H1 (cell line): ENCODE results near the gene C5orf46. TPM values are rescaled to one million over a fixed set of nuclear protein-coding genes. Genes with fewer than 3 reads are reported as not detected.

Source experiments
- CTCF ChIA-PET: fragments of 300-600 bp; sonication (Branson Sonifier 250); formaldehyde crosslinking; loops from one replicate; lab custom pipeline; 2021; ENCODE audit not compliant: partially characterized antibody; lab: Charles Lee
- POLR2A ChIA-PET: fragments of 300-600 bp; sonication (Branson Sonifier 250); formaldehyde crosslinking; loops from one replicate; lab custom pipeline; 2021; ENCODE audit warnings: inconsistent platforms; ENCODE audit not compliant: partially characterized antibody; lab: Charles Lee
- DNase-seq, 2 experiments: peaks; one replicate each; pipeline versions ENCODE4 v3.0.0 to v3.0.0-alpha.2; 2010 to 2022; ENCODE audit warnings: low spot score in 2 of 2, low read depth in 1 of 2, mixed read lengths in 1 of 2
- FAIRE-seq: peaks from 2 replicates; lab custom pipeline; 2011; peaks lifted over from hg19 to GRCh38; lab: Jason Lieb, UNC
- H2AFZ ChIP-seq: 2 replicates; pipeline ENCODE4 v1.8.1; 2012; ENCODE audit warnings: low read length, inconsistent platforms
- H2AK5ac ChIP-seq: 2 replicates; pipeline ENCODE4 v1.6.1; 2013; ENCODE audit warnings: low read depth, low read length
- H2BK120ac ChIP-seq: replicated peaks from 2 replicates; pipeline ENCODE3; 2013; ENCODE audit warnings: low read depth, low read length, inconsistent platforms
- H2BK12ac ChIP-seq: 2 replicates; pipeline ENCODE4 v1.6.1; 2013; ENCODE audit warnings: low read depth, low read length
- H2BK15ac ChIP-seq: 2 replicates; pipeline ENCODE4 v1.6.1; 2013; ENCODE audit warnings: low read length
- H2BK20ac ChIP-seq: 2 replicates; pipeline ENCODE4 v1.6.1; 2013; ENCODE audit warnings: low read length
- H2BK5ac ChIP-seq: 2 replicates; pipeline ENCODE4 v1.6.1; 2013; ENCODE audit warnings: low read depth, low read length
- H3K14ac ChIP-seq: 2 replicates; pipeline ENCODE4 v1.6.1; 2013; ENCODE audit warnings: inconsistent platforms; ENCODE audit not compliant: insufficient read length
- H3K18ac ChIP-seq: 2 replicates; pipeline ENCODE4 v1.6.1; 2013; ENCODE audit warnings: low read length; ENCODE audit errors: extremely low read depth
- H3K23ac ChIP-seq: 2 replicates; pipeline ENCODE4 v1.6.1; 2013; ENCODE audit warnings: inconsistent platforms; ENCODE audit not compliant: insufficient read length
- H3K23me2 ChIP-seq: 2 replicates; pipeline ENCODE4 v1.6.1; 2013; ENCODE audit warnings: low read depth, low read length
- H3K27ac ChIP-seq: 2 replicates; pipeline ENCODE4 v1.6.1; 2011; ENCODE audit warnings: low read depth, low read length, inconsistent platforms
- H3K27me3 ChIP-seq, 4 experiments: replicated peaks in 1 of 4; 1 replicate in 1 of 4; 2 replicates in 3 of 4; pipeline versions ENCODE4 v1.6.1 to v1.8.1; 2011 to 2013; ENCODE audit warnings: low read length in 3 of 4, mild to moderate bottlenecking in 3 of 4, inconsistent platforms in 2 of 4, mixed read lengths in 2 of 4, moderate library complexity in 1 of 4; ENCODE audit not compliant: control insufficient read depth in 3 of 4, insufficient read depth in 3 of 4; ENCODE audit errors: extremely low read depth in 1 of 4
- H3K36me3 ChIP-seq, 4 experiments: 2 replicates each; pipeline versions ENCODE4 v1.6.1 to v1.8.1; 2011 to 2013; ENCODE audit warnings: mild to moderate bottlenecking in 4 of 4, low read length in 3 of 4, moderate library complexity in 2 of 4, control low read depth in 1 of 4, inconsistent platforms in 1 of 4; ENCODE audit not compliant: insufficient read depth in 4 of 4, control insufficient read depth in 2 of 4
- H3K4ac ChIP-seq: replicated peaks from 2 replicates; pipeline ENCODE3; 2013; ENCODE audit warnings: low read length, low read depth, mixed read lengths, inconsistent platforms; ENCODE audit not compliant: insufficient read length
- H3K4me1 ChIP-seq, 4 experiments: replicated peaks in 1 of 4; 1 replicate in 1 of 4; 2 replicates in 3 of 4; pipeline versions ENCODE4 v1.6.1 to v1.8.1; 2011 to 2013; ENCODE audit warnings: low read length in 3 of 4, inconsistent platforms in 2 of 4, mixed read lengths in 1 of 4; ENCODE audit not compliant: insufficient read depth in 4 of 4, control insufficient read depth in 3 of 4
- H3K4me2 ChIP-seq, 2 experiments: 2 replicates each; pipeline versions ENCODE4 v1.6.1 to v1.8.1; 2011 to 2013; ENCODE audit warnings: low read depth in 2 of 2, low read length in 2 of 2, control low read depth in 1 of 2, inconsistent platforms in 1 of 2, mild to moderate bottlenecking in 1 of 2; ENCODE audit not compliant: insufficient read depth in 1 of 2
- H3K4me3 ChIP-seq, 4 experiments: fragments of 200-600, 300-600 bp in 1 of 4; sonication (generic), shearing (Covaris generic), sonication (Bioruptor Twin) in 1 of 4; 2 replicates each; pipeline versions ENCODE4 v1.5.1 to v1.8.1; 2011 to 2016; ENCODE audit warnings: low read length in 4 of 4, low read depth in 3 of 4, control low read depth in 2 of 4, inconsistent platforms in 2 of 4, mild to moderate bottlenecking in 2 of 4, mixed read lengths in 1 of 4, moderate library complexity in 1 of 4; ENCODE audit not compliant: insufficient read depth in 2 of 4; ENCODE audit errors: extremely low read depth in 1 of 4
- H3K56ac ChIP-seq: replicated peaks from 2 replicates; pipeline ENCODE3; 2013; ENCODE audit warnings: low read depth, mild to moderate bottlenecking, mixed read lengths, low read length, inconsistent platforms; ENCODE audit not compliant: insufficient read length
- H3K79me1 ChIP-seq: 2 replicates; pipeline ENCODE4 v1.6.1; 2013; ENCODE audit warnings: low read depth, low read length, control low read depth
- H3K79me2 ChIP-seq, 2 experiments: 2 replicates each; pipeline versions ENCODE4 v1.6.1 to v1.8.1; 2012 to 2013; ENCODE audit warnings: low read length in 2 of 2, mild to moderate bottlenecking in 2 of 2, inconsistent platforms in 1 of 2; ENCODE audit not compliant: insufficient read depth in 2 of 2, control insufficient read depth in 1 of 2
- H3K9ac ChIP-seq, 4 experiments: replicated peaks in 1 of 4; 1 replicate in 1 of 4; 2 replicates in 3 of 4; pipeline versions ENCODE4 v1.6.1 to v1.8.1; 2011 to 2013; ENCODE audit warnings: low read depth in 3 of 4, low read length in 3 of 4, control low read depth in 2 of 4, mild to moderate bottlenecking in 2 of 4, moderate library complexity in 2 of 4, inconsistent platforms in 1 of 4; ENCODE audit errors: extremely low read depth in 1 of 4
- H3K9me3 ChIP-seq, 2 experiments: 2 replicates each; pipeline versions ENCODE4 v1.6.1 to v1.8.1; 2012 to 2013; ENCODE audit warnings: mild to moderate bottlenecking in 2 of 2, moderate library complexity in 2 of 2, control low read depth in 1 of 2, inconsistent platforms in 1 of 2, low read depth in 1 of 2, low read length in 1 of 2, mixed read lengths in 1 of 2; ENCODE audit not compliant: insufficient read depth in 2 of 2
- H4K20me1 ChIP-seq, 2 experiments: replicated peaks in 1 of 2; 2 replicates each; pipeline versions ENCODE3 to v1.8.1; 2011 to 2013; ENCODE audit warnings: inconsistent platforms in 2 of 2, low read length in 2 of 2, mild to moderate bottlenecking in 1 of 2; ENCODE audit not compliant: insufficient read depth in 2 of 2, control insufficient read depth in 1 of 2
- H4K5ac ChIP-seq: 2 replicates; pipeline ENCODE4 v1.6.1; 2013; ENCODE audit warnings: low read length, low read depth, mixed read lengths, inconsistent platforms; ENCODE audit not compliant: insufficient read length
- H4K8ac ChIP-seq: 2 replicates; pipeline ENCODE4 v1.8.0; 2013; ENCODE audit warnings: mild to moderate bottlenecking, moderate library complexity, low read length, inconsistent platforms; ENCODE audit not compliant: insufficient read depth; ENCODE audit errors: extremely low read depth
- H4K91ac ChIP-seq: replicated peaks from 2 replicates; pipeline ENCODE3; 2013; ENCODE audit warnings: low read length, mixed read lengths, inconsistent platforms; ENCODE audit not compliant: insufficient read length
- ASH2L ChIP-seq: fragments of 200-600, 300-600 bp; sonication (generic); IDR thresholded peaks from one replicate; pipeline ENCODE4 v1.7.1; 2017; ENCODE audit warnings: low read length
- EP300 ChIP-seq, 2 experiments: IDR thresholded peaks; 1 replicate in 1 of 2; 2 replicates in 1 of 2; pipeline ENCODE4 v1.6.1; 2011 to 2012; ENCODE audit warnings: low read depth in 2 of 2, low read length in 2 of 2, mild to moderate bottlenecking in 2 of 2, borderline replicate concordance in 1 of 2, inconsistent platforms in 1 of 2, moderate library complexity in 1 of 2
- GTF2F1 ChIP-seq: IDR thresholded peaks from 2 replicates; pipeline ENCODE4 v1.6.1; 2012; ENCODE audit warnings: low read depth, low read length, improper control_type of control experiment, borderline replicate concordance
- JUN ChIP-seq: IDR thresholded peaks from 2 replicates; pipeline ENCODE4 v1.6.1; 2011; ENCODE audit warnings: low read depth, mild to moderate bottlenecking, improper control_type of control experiment, low read length
- JUND ChIP-seq: IDR thresholded peaks from 2 replicates; pipeline ENCODE4 v1.6.1; 2011; ENCODE audit warnings: mild to moderate bottlenecking, improper control_type of control experiment, low read length
- NANOG ChIP-seq: IDR thresholded peaks from 2 replicates; pipeline ENCODE4 v1.6.1; 2011; ENCODE audit warnings: low read length, low read depth, mild to moderate bottlenecking, inconsistent platforms; ENCODE audit not compliant: insufficient read depth, poor library complexity, severe bottlenecking
- RNF2 ChIP-seq: fragments of 200-900, 300-1000 bp; sonication (generic); IDR thresholded peaks from 2 replicates; pipeline ENCODE4 v1.7.1; 2016; ENCODE audit warnings: borderline replicate concordance, low read depth, mild to moderate bottlenecking, antibody characterized with exemption, low read length; ENCODE audit not compliant: poor library complexity, severe bottlenecking; ENCODE audit errors: missing control alignments
- SIRT6 ChIP-seq: IDR thresholded peaks from one replicate; pipeline ENCODE4 v1.7.1; 2012; ENCODE audit warnings: low read length, inconsistent platforms
- SIX5 ChIP-seq: IDR thresholded peaks from 2 replicates; pipeline ENCODE4 v1.6.1; 2011; ENCODE audit warnings: mild to moderate bottlenecking, low read depth, low read length
- SP1 ChIP-seq: IDR thresholded peaks from 2 replicates; pipeline ENCODE4 v1.6.1; 2011; ENCODE audit warnings: low read depth, low read length
- SP4 ChIP-seq: IDR thresholded peaks from 2 replicates; pipeline ENCODE4 v1.6.1; 2012; ENCODE audit warnings: low read length, inconsistent platforms
- SRF ChIP-seq: IDR thresholded peaks from 2 replicates; pipeline ENCODE4 v1.6.1; 2011; ENCODE audit warnings: mild to moderate bottlenecking, low read depth, low read length, moderate library complexity
- TBP ChIP-seq: IDR thresholded peaks from 2 replicates; pipeline ENCODE4 v1.6.1; 2011; ENCODE audit warnings: low read depth, low read length, improper control_type of control experiment
- TCF12 ChIP-seq: IDR thresholded peaks from 2 replicates; pipeline ENCODE4 v1.6.1; 2011; ENCODE audit warnings: low read depth, mild to moderate bottlenecking, low read length
- ZNF274 ChIP-seq: IDR thresholded peaks from 2 replicates; pipeline ENCODE4 v1.7.0; 2012; ENCODE audit warnings: low read length, borderline replicate concordance; ENCODE audit errors: extremely low read depth
- WGBS, 2 experiments: shearing (Covaris generic) in 1 of 2; methylation state at CpG; one replicate each; pipeline versions ENCODE4 v1.1.6 to v1.1.7; 2013 to 2015; ENCODE audit warnings: low lambda C conversion rate in 2 of 2, mixed read lengths in 2 of 2, inconsistent platforms in 1 of 2, low coverage in 1 of 2, missing lambda C conversion rate in 1 of 2; ENCODE audit not compliant: insufficient replicate concordance in 2 of 2, insufficient coverage in 1 of 2, insufficient read length in 1 of 2; ENCODE audit errors: extremely low coverage in 1 of 2, missing lambda C conversion rate in 1 of 2; 5-methylcytosine and 5-hydroxymethylcytosine counted together
- polyA plus RNA-seq, 7 experiments: library from polyadenylated mRNA; depleted of rRNA in 3 of 7; stranded (reverse) in 5 of 7; unstranded in 2 of 7; fragments of >200 nt in 5 of 7; fragments of 200-250 nt in 2 of 7; gene quantifications; 1 replicate in 5 of 7; 2 replicates in 1 of 7; 4 replicates in 1 of 7; pipeline versions ENCODE4 v1.2.1 to v1.2.3, GENCODE V29; 2011 to 2013; ENCODE audit warnings: missing spikeins in 2 of 7, mixed read lengths in 2 of 7
- total RNA-seq: library from RNA; stranded (reverse); fragmentation: NEBNext Ultra II Directional; extraction: Animal tissue kit (Norgen Biotek cat#: 25700); gene quantifications from 2 replicates; pipeline ENCODE4 v1.2.1, GENCODE V29; 2021

Gene C5orf46
- total and polyA plus RNA-seq, 2 of the 8 experiments (the other 6 are each of a cell fraction or from before 2014, with no cell fraction given), result not detected

- Histone ChIP-seq H3K14ac (no peak overlapping the region), H3K79me2 (no peaks in the 10 kb centered on the region), H3K23ac (no peak overlapping the region), H2AFZ (0 out of 2 replicates have a peak overlapping the region, but pooled peaks have one; percentile 9), H4K8ac (no peak overlapping the region), H3K56ac (no peak overlapping the region), H3K79me1 (no peaks in the 10 kb centered on the region), H3K23me2 (no peaks in the 10 kb centered on the region), H2BK120ac (no peak overlapping the region), H2BK5ac (no peak overlapping the region), H3K27ac (no peak overlapping the region), H3K36me3 (no peaks in the 10 kb centered on the region), H3K9me3 (no peaks in the 10 kb centered on the region), H2BK15ac (no peak overlapping the region), H3K4me2 (no peak overlapping the region), H2AK5ac (no peak overlapping the region), H4K5ac (no peak overlapping the region), H4K91ac (no peak overlapping the region), H3K9ac (no peak overlapping the region), H3K4me3 (no peak overlapping the region), H3K18ac (no peak overlapping the region), H4K20me1 (no peaks in the 10 kb centered on the region), H3K4me1 (0 out of 7 replicates have a peak, but pooled peaks cover 0 to 3% (median 0%) of the 10 kb centered on the region in 4 experiments), H3K27me3 (no peaks in the 10 kb centered on the region), H3K4ac (no peak overlapping the region), H2BK12ac (no peak overlapping the region), H2BK20ac (no peak overlapping the region)
- FAIRE-seq (no peak), DNase-seq (no peak)
- 83% methylated on average over 2 of the region's 2 CpGs; no CpG with 5 or more reads in 1 of the 2 experiments for WGBS, 2 experiments
- CTCF ChIA-PET, result no interaction called here
- POLR2A ChIA-PET, result interaction anchor here (17.1 kb wide), 1 partner anchor 65 kb away, joined by 249 read pairs; no protein-coding TSS in a partner anchor
- TF ChIP-seq SIRT6 (no peak), ZNF274 (no peak), TCF12 (no peak), JUND (no peak), GTF2F1 (no peak), TBP (no peak), SRF (no peak), SP4 (no peak), SP1 (no peak), NANOG (no peak), EP300 (IDR thresholded peaks at IDR 0.05; ENCODE audit: borderline replicate concordance in 1 of 2, low read depth in 2 of 2, low read length in 2 of 2) (no peak), SIX5 (no peak), JUN (no peak), ASH2L (no peak), RNF2 (no peak)
Observed at GRCh38 chr5:147921136-147921535, 14.8 kb upstream of the C5orf46 start.
